GM12891 (cell line): ENCODE data around the gene GNB5.

Source experiments
- PAX5 ChIP-seq: IDR thresholded peaks from 2 replicates; pipeline ENCODE4 v1.6.1; 2011; ENCODE audit warnings: low read length, moderate library complexity, mild to moderate bottlenecking; ENCODE audit not compliant: insufficient read depth, severe bottlenecking
- POLR2A ChIP-seq: IDR thresholded peaks from 2 replicates; pipeline ENCODE4 v1.6.1; 2011; ENCODE audit warnings: low read depth, low read length, control low read depth
- POLR2AphosphoS5 ChIP-seq: IDR thresholded peaks from 2 replicates; pipeline ENCODE4 v1.6.1; 2011; ENCODE audit warnings: low read depth, low read length, control low read depth
- SPI1 ChIP-seq: IDR thresholded peaks from 2 replicates; pipeline ENCODE4 v1.6.1; 2011; ENCODE audit warnings: low read depth, low read length, control low read depth
- TAF1 ChIP-seq: IDR thresholded peaks from 2 replicates; pipeline ENCODE4 v1.6.1; 2011; ENCODE audit warnings: low read depth, low read length, control low read depth

DNA sequence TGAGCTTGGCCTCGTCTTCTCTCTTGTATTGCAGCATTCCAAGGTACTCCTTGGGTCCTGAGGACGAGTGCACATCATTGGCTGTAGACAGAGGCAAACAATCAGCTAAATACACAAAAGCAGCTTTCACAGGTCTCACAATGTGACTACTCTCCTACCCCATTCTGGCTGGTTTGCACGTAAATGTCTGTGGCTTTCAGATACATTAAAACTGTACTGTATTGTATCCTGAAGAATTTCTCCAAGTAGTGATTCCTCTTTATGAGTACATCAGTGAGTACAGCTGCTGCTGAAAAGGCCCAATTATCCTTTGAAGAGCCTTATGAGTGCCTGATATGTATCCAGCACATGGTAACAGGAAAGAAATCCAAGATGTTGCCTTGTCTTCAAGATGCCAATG is 22.0 kb upstream of the GNB5 start:
- TF ChIP-seq POLR2A, result no peak
- no peak for TF ChIP-seq POLR2AphosphoS5
- no peak for TF ChIP-seq TAF1
- TF ChIP-seq PAX5, result no peak
- TF ChIP-seq SPI1, result no peak
